ENCODE results near the gene SMYD3.

- TF ChIP-seq POLR2A (IDR thresholded peaks at IDR 0.05; ENCODE audit: low read depth, low read length) (no peak), CTCF (IDR thresholded peaks at IDR 0.05; ENCODE audit: extremely low read depth in 1 of 2, insufficient read depth in 1 of 2, low read depth in 1 of 2, low read length in 2 of 2) (no peak), MAX (IDR thresholded peaks at IDR 0.05; ENCODE audit: insufficient read depth, insufficient read length) (no peak)
These were observed 385.5 kb downstream of the SMYD3 start for GRCh38 chr1:246121533-246121932.
